SK-N-MC (cell line): ENCODE data around the gene TTLL11.

Source experiments
- DNase-seq: peaks from one replicate; pipeline ENCODE4 v3.0.0-alpha.2; 2011; ENCODE audit warnings: low read depth, low spot score
- H3K27ac ChIP-seq: fragments of 200-600 bp; sonication (generic); 2 replicates; pipeline ENCODE4 v1.5.1; 2016; ENCODE audit warnings: mixed run types
- H3K36me3 ChIP-seq: fragments of 200-600 bp; sonication (generic); 2 replicates; pipeline ENCODE4 v1.6.1; 2017; ENCODE audit warnings: antibody characterized with exemption, low read length, mixed read lengths; ENCODE audit not compliant: insufficient read depth
- H3K4me3 ChIP-seq: fragments of 200-600 bp; sonication (generic); 2 replicates; pipeline ENCODE4 v1.5.1; 2016
- H3K9ac ChIP-seq: fragments of 200-600 bp; sonication (generic); 2 replicates; pipeline ENCODE4 v1.8.0; 2017; ENCODE audit warnings: mixed run types, mixed read lengths; ENCODE audit not compliant: insufficient read length
- H3K9me3 ChIP-seq: fragments of 200-600 bp; sonication (generic); 2 replicates; pipeline ENCODE4 v1.6.1; 2017; ENCODE audit warnings: low read depth, mild to moderate bottlenecking, antibody characterized with exemption, low read length, moderate library complexity, mixed read lengths
- EZH2 ChIP-seq: fragments of 200-600 bp; sonication (generic); IDR thresholded peaks from one replicate; pipeline ENCODE4 v1.6.1; 2017; ENCODE audit warnings: antibody characterized with exemption
- FOXP2 ChIP-seq: optimal IDR thresholded peaks from 2 replicates; pipeline ENCODE3; 2011; ENCODE audit warnings: mild to moderate bottlenecking, moderate library complexity; ENCODE audit not compliant: insufficient read depth; ENCODE audit errors: extremely low read length, control extremely low read depth
- POLR2AphosphoS5 ChIP-seq: IDR thresholded peaks from 2 replicates; pipeline ENCODE4 v1.6.1; 2012; ENCODE audit warnings: mild to moderate bottlenecking, low read depth, low read length, borderline replicate concordance

TTLL11 gene

GRCh38 chr9:121925935-121926334, 167.2 kb downstream of the TTLL11 start:
- DNase-seq, result no peak
- Histone ChIP-seq H3K9ac (no peak overlapping the region), H3K27ac (no peak overlapping the region), H3K9me3 (no peaks in the 10 kb centered on the region), H3K36me3 (no peaks in the 10 kb centered on the region), H3K4me3 (no peak overlapping the region)
- TF ChIP-seq FOXP2 (no peak), EZH2 (no peak), POLR2AphosphoS5 (no peak)

GRCh38 chr9:121924700-121925099, 168.4 kb downstream of the TTLL11 start:
- H3K9me3 ChIP-seq, result no peaks in the 10 kb centered on the region
- H3K27ac ChIP-seq, result no peak overlapping the region
- no peaks in the 10 kb centered on the region for H3K36me3 ChIP-seq
- no peak overlapping the region for H3K9ac ChIP-seq
- no peak for DNase-seq
- TF ChIP-seq FOXP2 (no peak), POLR2AphosphoS5 (no peak), EZH2 (no peak)
- no peak overlapping the region for H3K4me3 ChIP-seq

GRCh38 chr9:121921444-121921843, 171.7 kb downstream of the TTLL11 start:
- Histone ChIP-seq H3K36me3 (no peaks in the 10 kb centered on the region), H3K4me3 (no peak overlapping the region), H3K9ac (no peak overlapping the region), H3K9me3 (no peaks in the 10 kb centered on the region), H3K27ac (no peak overlapping the region)
- DNase-seq, result no peak
- no peak for TF ChIP-seq POLR2AphosphoS5
- no peak for TF ChIP-seq FOXP2
- TF ChIP-seq EZH2, result no peak

- no peak overlapping the region for H3K4me3 ChIP-seq
- H3K9me3 ChIP-seq, result no peaks in the 10 kb centered on the region
- no peaks in the 10 kb centered on the region for H3K36me3 ChIP-seq
- H3K27ac ChIP-seq, result no peak overlapping the region
- no peak overlapping the region for H3K9ac ChIP-seq
- no peak for DNase-seq
- TF ChIP-seq POLR2AphosphoS5 (no peak), EZH2 (no peak)
Observed at GRCh38 chr9:121917375-121918335, 175.5 kb downstream of the TTLL11 start.

- Histone ChIP-seq H3K36me3 (no peaks in the 10 kb centered on the region), H3K9me3 (no peaks in the 10 kb centered on the region), H3K9ac (no peak overlapping the region), H3K27ac (no peak overlapping the region), H3K4me3 (no peak overlapping the region)
- TF ChIP-seq FOXP2 (no peak), POLR2AphosphoS5 (no peak), EZH2 (no peak)
- DNase-seq, result no peak
Observed at GRCh38 chr9:121915304-121915625, 177.8 kb downstream of the TTLL11 start.

- Histone ChIP-seq H3K36me3 (no peaks in the 10 kb centered on the region), H3K4me3 (no peak overlapping the region), H3K9ac (no peak overlapping the region), H3K27ac (no peak overlapping the region), H3K9me3 (no peaks in the 10 kb centered on the region)
- TF ChIP-seq EZH2 (no peak), FOXP2 (no peak), POLR2AphosphoS5 (no peak)
- DNase-seq, result no peak
Observed at GRCh38 chr9:121914604-121915303, 178.4 kb downstream of the TTLL11 start.

- no peaks in the 10 kb centered on the region for H3K36me3 ChIP-seq
- no peak overlapping the region for H3K4me3 ChIP-seq
- no peaks in the 10 kb centered on the region for H3K9me3 ChIP-seq
- H3K9ac ChIP-seq, result no peak overlapping the region
- no peak for DNase-seq
- TF ChIP-seq EZH2 (no peak), FOXP2 (no peak), POLR2AphosphoS5 (no peak)
- H3K27ac ChIP-seq, result no peak overlapping the region
Observed at GRCh38 chr9:121914017-121914595, 179.0 kb downstream of the TTLL11 start.

- H3K4me3 ChIP-seq, result no peak overlapping the region
- no peaks in the 10 kb centered on the region for H3K36me3 ChIP-seq
- no peak overlapping the region for H3K27ac ChIP-seq
- TF ChIP-seq POLR2AphosphoS5, result no peak
- TF ChIP-seq EZH2, result no peak
- no peak for TF ChIP-seq FOXP2
- no peaks in the 10 kb centered on the region for H3K9me3 ChIP-seq
- H3K9ac ChIP-seq, result no peak overlapping the region
- no peak for DNase-seq
Observed at GRCh38 chr9:121912812-121913627, 180.1 kb downstream of the TTLL11 start.
